Liver (tissue), 3 donors: ENCODE measurements around the gene NCAM1.

Source experiments
- FOXA1 ChIP-seq: IDR thresholded peaks from 2 replicates; pipeline ENCODE4 v1.6.1; 2016; ENCODE audit warnings: antibody characterized with exemption
- GABPA ChIP-seq, 2 donors: IDR thresholded peaks in 1 of 2; conservative IDR thresholded peaks in 1 of 2; 2 replicates each; pipeline ENCODE4 v1.6.1; 2016; ENCODE audit warnings: antibody characterized with exemption in 2 of 2, mild to moderate bottlenecking in 1 of 2, moderate library complexity in 1 of 2
- HNF4G ChIP-seq: IDR thresholded peaks from 2 replicates; pipeline ENCODE4 v1.6.1; 2016; ENCODE audit warnings: antibody characterized with exemption
- JUND ChIP-seq, 2 donors: IDR thresholded peaks; 2 replicates each; pipeline ENCODE4 v1.6.1; 2016; ENCODE audit warnings: antibody characterized with exemption in 2 of 2
- NR2F2 ChIP-seq: IDR thresholded peaks from 2 replicates; pipeline ENCODE4 v1.6.1; 2016; ENCODE audit warnings: antibody characterized with exemption
- RAD21 ChIP-seq, 2 donors: IDR thresholded peaks; 2 replicates each; pipeline ENCODE4 v1.6.1; 2016; ENCODE audit warnings: antibody characterized with exemption in 2 of 2, mild to moderate bottlenecking in 2 of 2
- RXRA ChIP-seq, 2 donors: IDR thresholded peaks; 2 replicates each; pipeline ENCODE4 v1.6.1; 2017 to 2018; ENCODE audit warnings: antibody characterized with exemption in 2 of 2, mild to moderate bottlenecking in 1 of 2
- SP1 ChIP-seq: IDR thresholded peaks from 2 replicates; pipeline ENCODE4 v1.6.1; 2018; ENCODE audit warnings: antibody characterized with exemption, mild to moderate bottlenecking
- TAF1 ChIP-seq: conservative IDR thresholded peaks from 2 replicates; pipeline ENCODE4 v1.6.1; 2016; ENCODE audit warnings: antibody characterized with exemption, mild to moderate bottlenecking
- TF ChIP-seq, protein P1 (sequence below): IDR thresholded peaks from 2 replicates; pipeline ENCODE4 v1.6.1; 2016; ENCODE audit warnings: antibody characterized with exemption
- TF ChIP-seq, protein P2 (sequence below): IDR thresholded peaks from 2 replicates; pipeline ENCODE4 v1.6.1; 2016; ENCODE audit warnings: antibody characterized with exemption
- TF ChIP-seq, protein P3 (sequence below): fragments of 150-350 bp; IDR thresholded peaks from 2 replicates; pipeline ENCODE4 v1.5.1; 2017; ENCODE audit warnings: improper control_type of control experiment, low read depth, low read length; ENCODE audit not compliant: missing input control
- TF ChIP-seq, protein P4 (sequence below): IDR thresholded peaks from 2 replicates; pipeline ENCODE4 v1.6.1; 2016; ENCODE audit warnings: antibody characterized with exemption, mild to moderate bottlenecking
- donor health status: healthy.
- donor health status: healthy.

DNA sequence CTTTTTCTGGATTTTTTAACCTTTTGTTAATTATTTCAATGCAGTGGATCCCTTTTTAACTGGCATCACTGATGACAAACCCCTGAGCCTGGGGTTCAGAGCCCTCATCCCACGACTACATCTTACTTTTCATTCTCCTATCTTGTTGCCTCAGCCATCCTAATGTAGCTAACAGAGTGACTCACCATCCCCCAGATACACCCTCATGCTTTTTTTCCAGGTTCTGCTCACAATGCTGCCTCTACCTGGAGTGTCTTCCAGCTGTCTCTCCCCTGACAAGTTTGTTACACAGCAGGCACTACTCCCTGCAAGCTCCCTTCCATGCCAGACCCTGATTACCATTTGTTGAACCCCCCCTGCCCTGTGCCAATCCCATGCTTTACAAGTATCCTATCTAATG, 135.4 kb downstream of the NCAM1 start:
- TF ChIP-seq RXRA (IDR thresholded peaks at IDR 0.05) (no peak), SP1 (no peak), JUND (IDR thresholded peaks at IDR 0.05) (no peak), FOXA1 (no peak), HNF4G (no peak), NR2F2 (no peak), RAD21 (IDR thresholded peaks at IDR 0.05) (no peak), TAF1 (no peak), GABPA (IDR thresholded peaks at IDR 0.05 in 1 of 2, conservative IDR thresholded peaks at IDR 0.05 in 1 of 2) (no peak)
- TF ChIP-seq, protein P1, sequence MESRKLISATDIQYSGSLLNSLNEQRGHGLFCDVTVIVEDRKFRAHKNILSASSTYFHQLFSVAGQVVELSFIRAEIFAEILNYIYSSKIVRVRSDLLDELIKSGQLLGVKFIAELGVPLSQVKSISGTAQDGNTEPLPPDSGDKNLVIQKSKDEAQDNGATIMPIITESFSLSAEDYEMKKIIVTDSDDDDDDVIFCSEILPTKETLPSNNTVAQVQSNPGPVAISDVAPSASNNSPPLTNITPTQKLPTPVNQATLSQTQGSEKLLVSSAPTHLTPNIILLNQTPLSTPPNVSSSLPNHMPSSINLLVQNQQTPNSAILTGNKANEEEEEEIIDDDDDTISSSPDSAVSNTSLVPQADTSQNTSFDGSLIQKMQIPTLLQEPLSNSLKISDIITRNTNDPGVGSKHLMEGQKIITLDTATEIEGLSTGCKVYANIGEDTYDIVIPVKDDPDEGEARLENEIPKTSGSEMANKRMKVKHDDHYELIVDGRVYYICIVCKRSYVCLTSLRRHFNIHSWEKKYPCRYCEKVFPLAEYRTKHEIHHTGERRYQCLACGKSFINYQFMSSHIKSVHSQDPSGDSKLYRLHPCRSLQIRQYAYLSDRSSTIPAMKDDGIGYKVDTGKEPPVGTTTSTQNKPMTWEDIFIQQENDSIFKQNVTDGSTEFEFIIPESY: no peak
- TF ChIP-seq, protein P2, sequence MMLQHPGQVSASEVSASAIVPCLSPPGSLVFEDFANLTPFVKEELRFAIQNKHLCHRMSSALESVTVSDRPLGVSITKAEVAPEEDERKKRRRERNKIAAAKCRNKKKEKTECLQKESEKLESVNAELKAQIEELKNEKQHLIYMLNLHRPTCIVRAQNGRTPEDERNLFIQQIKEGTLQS: no peak
- TF ChIP-seq, protein P3, sequence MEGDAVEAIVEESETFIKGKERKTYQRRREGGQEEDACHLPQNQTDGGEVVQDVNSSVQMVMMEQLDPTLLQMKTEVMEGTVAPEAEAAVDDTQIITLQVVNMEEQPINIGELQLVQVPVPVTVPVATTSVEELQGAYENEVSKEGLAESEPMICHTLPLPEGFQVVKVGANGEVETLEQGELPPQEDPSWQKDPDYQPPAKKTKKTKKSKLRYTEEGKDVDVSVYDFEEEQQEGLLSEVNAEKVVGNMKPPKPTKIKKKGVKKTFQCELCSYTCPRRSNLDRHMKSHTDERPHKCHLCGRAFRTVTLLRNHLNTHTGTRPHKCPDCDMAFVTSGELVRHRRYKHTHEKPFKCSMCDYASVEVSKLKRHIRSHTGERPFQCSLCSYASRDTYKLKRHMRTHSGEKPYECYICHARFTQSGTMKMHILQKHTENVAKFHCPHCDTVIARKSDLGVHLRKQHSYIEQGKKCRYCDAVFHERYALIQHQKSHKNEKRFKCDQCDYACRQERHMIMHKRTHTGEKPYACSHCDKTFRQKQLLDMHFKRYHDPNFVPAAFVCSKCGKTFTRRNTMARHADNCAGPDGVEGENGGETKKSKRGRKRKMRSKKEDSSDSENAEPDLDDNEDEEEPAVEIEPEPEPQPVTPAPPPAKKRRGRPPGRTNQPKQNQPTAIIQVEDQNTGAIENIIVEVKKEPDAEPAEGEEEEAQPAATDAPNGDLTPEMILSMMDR: no peak
- TF ChIP-seq, protein P4, sequence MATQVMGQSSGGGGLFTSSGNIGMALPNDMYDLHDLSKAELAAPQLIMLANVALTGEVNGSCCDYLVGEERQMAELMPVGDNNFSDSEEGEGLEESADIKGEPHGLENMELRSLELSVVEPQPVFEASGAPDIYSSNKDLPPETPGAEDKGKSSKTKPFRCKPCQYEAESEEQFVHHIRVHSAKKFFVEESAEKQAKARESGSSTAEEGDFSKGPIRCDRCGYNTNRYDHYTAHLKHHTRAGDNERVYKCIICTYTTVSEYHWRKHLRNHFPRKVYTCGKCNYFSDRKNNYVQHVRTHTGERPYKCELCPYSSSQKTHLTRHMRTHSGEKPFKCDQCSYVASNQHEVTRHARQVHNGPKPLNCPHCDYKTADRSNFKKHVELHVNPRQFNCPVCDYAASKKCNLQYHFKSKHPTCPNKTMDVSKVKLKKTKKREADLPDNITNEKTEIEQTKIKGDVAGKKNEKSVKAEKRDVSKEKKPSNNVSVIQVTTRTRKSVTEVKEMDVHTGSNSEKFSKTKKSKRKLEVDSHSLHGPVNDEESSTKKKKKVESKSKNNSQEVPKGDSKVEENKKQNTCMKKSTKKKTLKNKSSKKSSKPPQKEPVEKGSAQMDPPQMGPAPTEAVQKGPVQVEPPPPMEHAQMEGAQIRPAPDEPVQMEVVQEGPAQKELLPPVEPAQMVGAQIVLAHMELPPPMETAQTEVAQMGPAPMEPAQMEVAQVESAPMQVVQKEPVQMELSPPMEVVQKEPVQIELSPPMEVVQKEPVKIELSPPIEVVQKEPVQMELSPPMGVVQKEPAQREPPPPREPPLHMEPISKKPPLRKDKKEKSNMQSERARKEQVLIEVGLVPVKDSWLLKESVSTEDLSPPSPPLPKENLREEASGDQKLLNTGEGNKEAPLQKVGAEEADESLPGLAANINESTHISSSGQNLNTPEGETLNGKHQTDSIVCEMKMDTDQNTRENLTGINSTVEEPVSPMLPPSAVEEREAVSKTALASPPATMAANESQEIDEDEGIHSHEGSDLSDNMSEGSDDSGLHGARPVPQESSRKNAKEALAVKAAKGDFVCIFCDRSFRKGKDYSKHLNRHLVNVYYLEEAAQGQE: no peak
